ENCODE measurements around the gene MAPK11.

The MAPK11 gene

GRCh38 chr22:50218153-50218995 lies 51.8 kb downstream of the MAPK11 start:
- Mint-ChIP-seq H3K27ac (no peak overlapping the region), H3K36me3 (ENCODE audit: low read depth) (peaks cover 43% of the 10 kb centered on the region), H3K4me1 (no peaks in the 10 kb centered on the region), H3K9me3 (no peaks in the 10 kb centered on the region), H3K27me3 (ENCODE audit: low read depth, poor library complexity) (no peaks in the 10 kb centered on the region), H3K4me3 (no peak overlapping the region)
- TF ChIP-seq CTCF (IDR thresholded peaks at IDR 0.05): no peak
- DNase-seq: no peak

- Mint-ChIP-seq H3K4me3 (no peak overlapping the region), H3K27me3 (ENCODE audit: low read depth, poor library complexity) (no peaks in the 10 kb centered on the region), H3K36me3 (ENCODE audit: low read depth) (peaks cover 45% of the 10 kb centered on the region), H3K4me1 (no peaks in the 10 kb centered on the region), H3K27ac (peak overlapping the region; percentile 66), H3K9me3 (no peaks in the 10 kb centered on the region)
- no peak for DNase-seq
- TF ChIP-seq CTCF (IDR thresholded peaks at IDR 0.05): no peak
These were observed 52.5 kb downstream of the MAPK11 start for GRCh38 chr22:50217543-50218152.

- no peak overlapping the region for H3K4me3 Mint-ChIP-seq
- TF ChIP-seq CTCF (IDR thresholded peaks at IDR 0.05): no peak
- DNase-seq: no peak
- no peak overlapping the region for H3K27ac Mint-ChIP-seq
- H3K27me3 Mint-ChIP-seq (ENCODE audit: low read depth, poor library complexity): no peaks in the 10 kb centered on the region
- H3K4me1 Mint-ChIP-seq: no peaks in the 10 kb centered on the region
- no peaks in the 10 kb centered on the region for H3K9me3 Mint-ChIP-seq
- H3K36me3 Mint-ChIP-seq (ENCODE audit: low read depth): peaks cover 47% of the 10 kb centered on the region
These were observed 53.3 kb downstream of the MAPK11 start for GRCh38 chr22:50216684-50217520.

GRCh38 chr22:50216055-50216683 lies 54.0 kb downstream of the MAPK11 start:
- Mint-ChIP-seq H3K27ac (no peak overlapping the region), H3K4me1 (no peaks in the 10 kb centered on the region), H3K36me3 (ENCODE audit: low read depth) (peaks cover 50% of the 10 kb centered on the region), H3K9me3 (no peaks in the 10 kb centered on the region), H3K27me3 (ENCODE audit: low read depth, poor library complexity) (no peaks in the 10 kb centered on the region), H3K4me3 (no peak overlapping the region)
- DNase-seq: no peak
- TF ChIP-seq CTCF (IDR thresholded peaks at IDR 0.05): no peak

- Mint-ChIP-seq H3K36me3 (ENCODE audit: low read depth) (peaks cover 49% of the 10 kb centered on the region), H3K27me3 (ENCODE audit: low read depth, poor library complexity) (no peaks in the 10 kb centered on the region), H3K4me1 (no peaks in the 10 kb centered on the region), H3K27ac (no peak overlapping the region), H3K9me3 (no peaks in the 10 kb centered on the region), H3K4me3 (no peak overlapping the region)
- DNase-seq: no peak
- TF ChIP-seq CTCF (IDR thresholded peaks at IDR 0.05): no peak
These were observed 54.7 kb downstream of the MAPK11 start for GRCh38 chr22:50215297-50216054.

Measured in nephron progenitor cell (in vitro differentiated cells).